Activated CD4-positive, alpha-beta T cell treated with anti-CD3 and anti-CD28 coated beads, Interleukin-2, amount 50 U/mL, for 48 hours (primary cell): Measurements from ENCODE around the gene NCEH1.

Experiments used
- DNase-seq, 2 experiments: peaks; one replicate each; pipeline ENCODE4 v3.0.0-alpha.2; 2020

NCEH1 gene

DNA sequence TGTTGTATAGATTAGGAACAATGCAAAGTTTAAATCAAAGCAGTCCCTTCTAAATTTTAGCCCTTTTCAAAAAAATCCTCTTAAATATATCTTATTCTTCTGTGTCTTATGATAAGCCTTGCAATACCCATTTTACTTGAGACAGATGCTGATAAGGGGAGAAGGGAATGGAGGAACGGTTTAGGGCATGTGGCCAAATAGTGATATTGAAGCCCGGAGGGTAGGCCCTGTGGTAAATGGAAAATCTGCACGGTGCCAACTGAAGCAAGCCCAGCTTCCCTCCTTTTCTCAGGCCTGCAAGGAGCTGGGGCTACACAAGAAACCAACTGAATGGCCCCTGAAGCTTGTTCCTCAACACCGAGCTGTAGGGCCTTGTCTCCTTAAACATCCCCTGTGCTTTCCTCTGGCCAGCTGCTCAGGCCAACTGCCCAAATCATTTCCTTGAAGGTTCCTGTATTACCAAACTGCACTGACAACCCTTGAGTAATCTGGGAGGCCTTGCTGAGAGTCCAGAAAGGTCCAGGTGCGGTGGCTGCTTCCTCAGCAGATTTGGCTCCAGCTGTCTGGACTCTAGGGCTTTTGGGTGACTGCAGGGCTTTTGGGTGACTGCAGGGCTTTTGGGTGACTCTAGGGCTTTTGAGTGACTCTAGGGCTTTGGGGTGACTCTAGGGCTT is 67.2 kb downstream of the NCEH1 start:
- no peak for DNase-seq

DNA sequence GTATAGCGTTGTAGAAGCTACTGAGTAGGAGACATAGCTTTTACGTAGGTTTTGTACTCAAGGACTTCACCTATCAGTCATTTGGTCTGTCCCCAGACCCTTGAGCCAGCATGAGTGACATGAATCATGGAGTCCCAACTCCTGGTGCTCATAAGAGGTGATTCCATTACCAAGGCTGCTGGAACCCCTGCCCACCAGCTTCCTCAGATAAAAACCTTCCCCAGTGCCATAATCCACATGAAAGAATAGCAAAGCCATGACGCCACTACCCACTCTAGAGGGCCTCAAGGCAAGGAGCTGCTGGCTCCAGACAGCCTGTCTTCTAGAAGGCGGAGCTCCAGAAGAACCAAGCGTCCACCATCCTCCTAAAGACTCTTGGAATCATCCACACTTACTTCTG is 69.6 kb downstream of the NCEH1 start:
- no peak for DNase-seq

DNA sequence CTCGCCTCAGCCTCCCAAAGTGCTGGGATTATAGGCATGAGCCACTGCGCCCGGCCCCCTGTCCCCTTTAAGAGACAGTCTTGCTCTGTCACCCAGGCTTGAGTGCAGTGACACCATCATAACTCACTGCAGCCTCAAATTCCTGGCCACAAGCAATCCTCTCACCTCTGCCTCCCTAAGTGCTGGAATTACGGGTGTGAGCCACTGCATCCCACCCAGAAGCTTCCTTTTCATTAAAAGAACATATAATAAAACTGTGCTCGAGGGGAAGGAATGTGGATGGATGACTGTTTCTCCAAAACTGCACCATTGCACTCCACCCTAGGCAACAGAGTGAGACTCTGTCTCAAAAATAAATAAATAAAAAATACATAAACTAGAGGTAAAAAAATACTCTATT is 70.1 kb downstream of the NCEH1 start:
- DNase-seq, result no peak

GRCh38 chr3:172635588-172635987 is 75.3 kb downstream of the NCEH1 start:
- no peak for DNase-seq

- no peak for DNase-seq
Observed at GRCh38 chr3:172634948-172635347, 75.9 kb downstream of the NCEH1 start.

DNA sequence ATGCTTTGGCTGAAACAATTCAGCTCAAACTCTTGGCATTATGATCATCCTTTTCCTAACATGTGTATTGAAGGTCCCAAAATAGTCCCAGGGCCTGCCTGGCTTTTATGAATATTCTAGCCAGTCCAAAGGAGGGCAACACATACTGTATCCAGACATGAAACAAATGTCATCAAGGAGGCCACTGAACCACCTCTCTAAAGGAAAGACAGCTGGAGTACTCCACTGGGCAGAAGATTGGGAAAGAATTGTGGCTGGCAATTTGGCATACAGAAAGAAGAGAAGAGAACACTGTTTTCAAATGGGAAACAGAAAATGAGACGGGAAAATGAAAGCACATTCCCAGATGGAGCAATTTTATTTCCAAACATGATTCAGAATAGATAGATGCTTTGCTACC is 80.6 kb downstream of the NCEH1 start:
- no peak for DNase-seq

DNA sequence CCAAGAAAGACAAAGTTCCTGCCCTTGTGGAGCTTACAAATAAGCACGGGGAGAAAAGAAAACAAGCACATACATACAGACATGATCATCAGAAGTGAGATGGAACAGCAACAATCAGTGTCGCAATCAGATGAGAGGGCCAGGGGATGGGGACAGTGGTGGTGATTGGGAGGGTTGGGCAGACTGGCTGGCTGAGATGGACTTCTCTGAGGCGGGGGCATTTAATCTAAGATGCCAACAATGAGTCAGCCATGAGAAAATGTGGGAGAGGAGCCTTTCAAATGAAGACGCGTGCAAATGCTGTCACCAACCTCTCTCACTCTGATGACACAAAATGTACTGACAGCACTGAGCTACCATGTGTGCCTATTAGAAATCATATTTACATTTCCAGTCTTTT is 81.4 kb downstream of the NCEH1 start:
- DNase-seq, result no peak

DNA sequence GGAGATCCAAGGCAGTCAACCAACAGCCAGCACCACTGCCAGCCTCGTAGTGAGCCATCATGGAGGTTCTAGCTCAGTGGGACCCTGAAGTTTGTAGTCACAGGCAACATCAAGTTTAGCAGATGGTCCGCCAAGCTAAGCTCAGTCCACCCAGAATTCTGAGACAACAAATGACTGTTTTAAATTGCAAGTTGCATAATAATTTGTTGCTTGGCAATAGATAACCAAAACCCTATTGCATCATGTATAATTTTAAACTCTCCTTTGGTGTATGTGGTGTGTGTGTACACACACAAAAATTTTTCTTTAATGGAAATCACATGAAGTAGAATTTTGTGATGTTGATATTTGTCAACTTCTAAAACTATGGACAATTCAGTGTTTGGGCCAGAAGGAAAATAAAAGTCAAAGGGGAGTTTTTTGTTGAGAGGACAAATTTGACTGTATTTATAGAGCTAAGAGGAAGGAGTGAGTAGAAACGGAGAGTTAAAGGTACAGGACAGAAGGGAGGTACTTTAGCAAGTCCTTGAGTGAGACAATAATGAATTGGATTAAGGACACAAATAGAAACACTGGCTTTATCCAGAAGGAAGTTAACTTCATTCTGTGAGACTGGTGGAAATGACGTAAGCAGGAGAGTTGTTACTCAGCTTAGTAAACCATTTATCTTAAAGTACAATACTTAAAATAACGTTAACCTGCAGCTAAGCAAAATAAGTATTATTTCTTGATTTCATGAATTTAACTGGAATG is 83.6 kb downstream of the NCEH1 start:
- DNase-seq, result no peak

- DNase-seq, result no peak
Observed at GRCh38 chr3:172626021-172626640, 84.7 kb downstream of the NCEH1 start.

GRCh38 chr3:172625404-172625803 is 85.5 kb downstream of the NCEH1 start:
- DNase-seq, result no peak

GRCh38 chr3:172624999-172625398 is 85.9 kb downstream of the NCEH1 start:
- no peak for DNase-seq

GRCh38 chr3:172622916-172623700 is 87.8 kb downstream of the NCEH1 start:
- peak; percentile 30 to 41 for DNase-seq

GRCh38 chr3:172622156-172622555 is 88.7 kb downstream of the NCEH1 start:
- DNase-seq, result no peak

- DNase-seq, result no peak
Observed at GRCh38 chr3:172617976-172618375, 92.9 kb downstream of the NCEH1 start.

DNA sequence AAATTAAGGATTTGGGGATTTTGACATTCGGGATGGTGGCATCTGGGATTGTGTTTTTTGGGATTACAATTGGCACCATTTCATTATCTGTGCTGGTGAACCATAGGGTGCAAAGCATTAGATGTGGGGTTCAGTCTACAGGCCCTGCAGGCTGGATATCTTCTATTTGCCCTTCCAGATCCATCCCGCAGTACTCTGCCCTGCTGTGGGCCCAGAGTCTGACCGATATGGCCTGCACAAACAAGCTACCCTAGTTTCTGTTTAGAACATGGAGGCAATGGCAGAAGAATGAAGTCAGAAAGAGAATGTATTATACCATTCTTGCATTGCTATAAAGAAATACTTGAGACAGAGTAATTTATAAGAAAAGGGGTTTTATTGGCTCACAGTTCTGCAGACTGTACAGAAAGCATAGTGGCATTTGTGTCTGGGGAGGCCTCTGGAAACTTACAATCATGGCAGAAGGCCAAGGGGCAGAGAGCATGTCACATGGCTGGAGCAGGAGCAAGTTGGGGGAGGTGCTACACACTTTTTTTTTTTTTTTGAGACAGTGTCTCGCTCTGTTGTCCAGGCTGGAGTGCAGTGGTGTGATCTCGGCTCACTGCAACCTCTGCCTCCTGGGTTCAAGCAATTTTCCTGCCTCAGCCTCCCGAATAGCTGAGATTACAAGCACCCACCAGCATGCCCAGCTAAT is 93.7 kb downstream of the NCEH1 start:
- no peak for DNase-seq

- no peak for DNase-seq
Observed at GRCh38 chr3:172616031-172616461, 94.8 kb downstream of the NCEH1 start.

DNA sequence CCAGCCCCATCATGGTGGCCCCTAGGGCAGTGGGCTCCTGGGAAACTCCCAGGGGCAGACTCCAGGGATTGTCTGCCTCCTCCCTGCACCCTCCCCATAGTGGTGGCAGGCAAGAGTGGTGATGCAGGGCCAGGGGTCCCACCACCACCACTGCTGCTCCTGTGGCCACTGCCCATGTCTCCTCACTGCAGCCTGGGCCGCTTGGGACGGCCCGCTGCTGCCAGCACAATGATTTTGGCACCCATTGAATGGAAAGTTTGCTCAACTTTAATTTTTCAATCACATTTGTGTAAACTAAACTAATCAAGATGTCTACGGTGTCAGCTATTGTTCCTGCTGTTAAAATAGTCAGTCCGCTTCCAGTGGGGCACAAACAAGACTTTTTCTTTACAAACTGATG is 95.6 kb downstream of the NCEH1 start:
- no peak for DNase-seq

DNA sequence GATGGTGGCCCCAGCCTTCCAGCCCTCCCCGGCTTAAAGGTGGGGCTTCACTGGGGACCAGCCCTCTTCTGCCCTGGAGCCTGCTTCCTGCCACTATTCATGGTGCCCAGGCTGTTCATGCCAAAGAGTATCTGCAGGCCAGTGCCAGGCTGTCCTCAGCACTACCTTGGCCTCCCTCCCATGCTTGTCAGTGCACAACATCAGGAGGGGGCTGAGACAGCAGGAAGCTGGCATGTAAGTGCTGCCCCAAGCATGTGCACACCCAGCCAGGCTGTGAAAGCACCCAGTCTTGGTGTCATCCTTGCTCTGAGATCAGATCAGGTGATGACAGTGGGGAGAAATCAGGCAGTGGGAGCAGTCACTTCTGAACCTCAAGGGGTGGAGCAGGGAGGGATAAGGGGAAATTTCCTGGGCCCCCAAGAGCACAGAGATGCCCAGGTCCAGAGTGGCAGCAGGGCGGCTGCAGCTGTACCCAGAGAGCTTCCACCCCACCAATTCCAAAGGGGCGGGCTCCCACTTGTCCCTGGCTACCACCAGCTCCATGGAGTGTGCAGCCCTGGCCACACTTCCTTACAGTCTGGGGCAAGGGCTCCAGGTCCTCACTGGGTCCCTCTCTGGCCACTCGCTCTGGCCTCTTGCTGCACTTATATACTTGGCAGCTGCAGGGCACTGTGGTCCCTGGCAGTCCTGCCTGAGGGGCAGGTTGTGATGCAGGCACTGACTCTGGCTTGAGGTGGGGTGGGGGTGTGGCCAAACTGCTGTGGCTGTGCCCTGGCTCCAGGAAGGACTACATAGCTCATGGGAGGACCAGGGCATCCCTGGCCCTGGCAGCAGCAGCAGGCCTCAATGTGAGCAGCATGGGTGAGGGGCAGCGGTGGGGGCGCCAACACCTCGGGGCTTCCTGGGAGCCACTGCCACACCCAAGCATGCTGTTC is 96.3 kb downstream of the NCEH1 start:
- DNase-seq, result no peak

DNA sequence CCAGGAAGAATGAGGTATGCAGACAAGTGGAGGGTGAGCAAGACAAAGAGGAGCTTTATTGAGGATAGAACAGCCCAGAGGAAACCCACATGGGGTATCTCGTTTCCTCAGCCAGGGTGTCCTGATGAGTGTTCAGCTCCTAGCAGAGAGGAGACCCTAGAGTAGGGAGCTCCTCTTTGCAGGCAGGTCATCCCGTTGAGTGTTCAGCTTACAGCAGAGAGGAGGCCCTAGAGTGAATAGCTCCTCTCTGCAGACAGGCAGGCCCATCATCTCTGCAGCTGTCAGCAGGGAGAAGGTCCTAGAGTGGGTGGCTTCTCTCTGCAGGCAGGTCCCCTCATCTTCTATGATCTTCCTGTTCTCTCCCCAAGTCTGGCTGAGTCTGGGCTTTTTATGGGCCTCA is 97.0 kb downstream of the NCEH1 start:
- no peak for DNase-seq

- no peak for DNase-seq
Observed at GRCh38 chr3:172612871-172613678, 97.8 kb downstream of the NCEH1 start.

DNA sequence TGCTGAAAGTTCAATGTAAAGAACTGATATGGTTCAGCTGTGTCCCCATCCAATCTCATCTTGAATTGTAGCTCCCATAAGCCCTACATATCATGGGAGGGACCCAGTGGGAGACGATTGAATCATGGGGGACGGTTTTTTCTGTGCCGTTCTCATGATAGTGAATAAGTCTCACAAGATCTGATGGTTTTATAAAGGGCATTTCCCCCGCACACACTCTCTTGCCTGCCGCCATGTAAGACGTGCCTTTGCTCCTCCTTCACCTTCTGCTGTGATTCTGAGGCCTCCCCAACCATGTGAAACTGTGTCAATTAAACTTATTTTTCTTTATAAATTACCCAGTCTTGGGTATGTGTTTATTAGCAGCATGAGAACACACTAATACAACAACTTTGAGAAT is 101.1 kb downstream of the NCEH1 start:
- DNase-seq, result no peak
